ENCODE measurements around the gene BCR.

BCR gene

GRCh38 chr22:23169043-23169406 is 11.3 kb upstream of the BCR start:
- no peak for DNase-seq (ENCODE audit: low read depth)
- no peak for TF ChIP-seq CTCF (IDR thresholded peaks at IDR 0.05; ENCODE audit: low read depth, low read length, missing control alignments)
- no peak overlapping the region for H3K4me3 ChIP-seq (ENCODE audit: low read depth, low read length)
- in situ Hi-C loops (cut with HindIII; ENCODE audit: low sequenced_read_pairs) = no loop called here

- no peak for TF ChIP-seq CTCF (IDR thresholded peaks at IDR 0.05; ENCODE audit: low read depth, low read length, missing control alignments)
- in situ Hi-C loops (cut with HindIII; ENCODE audit: low sequenced_read_pairs) = no loop called here
Observed at GRCh38 chr22:23175817-23176644, 4.3 kb upstream of the BCR start.

GRCh38 chr22:23176645-23177027 is 3.7 kb upstream of the BCR start:
- H3K4me3 ChIP-seq (ENCODE audit: low read depth, low read length) = no peak overlapping the region
- no peak for DNase-seq (ENCODE audit: low read depth)
- in situ Hi-C loops (cut with HindIII; ENCODE audit: low sequenced_read_pairs) = no loop called here
- no peak for TF ChIP-seq CTCF (IDR thresholded peaks at IDR 0.05; ENCODE audit: low read depth, low read length, missing control alignments)

More at GRCh38 chr22:23175817-23176644, 4.3 kb upstream of the BCR start:
- DNase-seq (ENCODE audit: low read depth) = no peak
- no peak overlapping the region for H3K4me3 ChIP-seq (ENCODE audit: low read depth, low read length)

GRCh38 chr22:23177197-23177596 is 3.1 kb upstream of the BCR start:
- no peak for DNase-seq (ENCODE audit: low read depth)
- in situ Hi-C loops (cut with HindIII; ENCODE audit: low sequenced_read_pairs) = no loop called here
- no peak overlapping the region for H3K4me3 ChIP-seq (ENCODE audit: low read depth, low read length)
- no peak for TF ChIP-seq CTCF (IDR thresholded peaks at IDR 0.05; ENCODE audit: low read depth, low read length, missing control alignments)

- DNase-seq (ENCODE audit: low read depth) = peak; percentile 34
Observed at GRCh38 chr22:23178512-23179254, 1.6 kb upstream of the BCR start.

More at GRCh38 chr22:23178512-23179254, 1.6 kb upstream of the BCR start:
- no peak overlapping the region for H3K4me3 ChIP-seq (ENCODE audit: low read depth, low read length)
- TF ChIP-seq CTCF (IDR thresholded peaks at IDR 0.05; ENCODE audit: low read depth, low read length, missing control alignments) = peak; percentile 98
- in situ Hi-C loops (cut with HindIII; ENCODE audit: low sequenced_read_pairs) = no loop called here

All from astrocyte of the cerebellum (primary cell).